H1 (cell line): Measurements from ENCODE around the gene BRK1. TPM values are rescaled to one million over a fixed set of nuclear protein-coding genes. Genes with fewer than 3 reads are reported as not detected.

Experiments
- CTCF ChIA-PET: fragments of 300-600 bp; sonication (Branson Sonifier 250); formaldehyde crosslinking; loops from one replicate; lab custom pipeline; 2021; ENCODE audit not compliant: partially characterized antibody; lab: Charles Lee
- POLR2A ChIA-PET: fragments of 300-600 bp; sonication (Branson Sonifier 250); formaldehyde crosslinking; loops from one replicate; lab custom pipeline; 2021; ENCODE audit warnings: inconsistent platforms; ENCODE audit not compliant: partially characterized antibody; lab: Charles Lee
- DNase-seq, 2 experiments: peaks; one replicate each; pipeline versions ENCODE4 v3.0.0 to v3.0.0-alpha.2; 2010 to 2022; ENCODE audit warnings: low spot score in 2 of 2, low read depth in 1 of 2, mixed read lengths in 1 of 2
- FAIRE-seq: peaks from 2 replicates; lab custom pipeline; 2011; peaks lifted over from hg19 to GRCh38; lab: Jason Lieb, UNC
- H2AFZ ChIP-seq: 2 replicates; pipeline ENCODE4 v1.8.1; 2012; ENCODE audit warnings: low read length, inconsistent platforms
- H2AK5ac ChIP-seq: 2 replicates; pipeline ENCODE4 v1.6.1; 2013; ENCODE audit warnings: low read depth, low read length
- H2BK120ac ChIP-seq: replicated peaks from 2 replicates; pipeline ENCODE3; 2013; ENCODE audit warnings: low read depth, low read length, inconsistent platforms
- H2BK12ac ChIP-seq: 2 replicates; pipeline ENCODE4 v1.6.1; 2013; ENCODE audit warnings: low read depth, low read length
- H2BK15ac ChIP-seq: 2 replicates; pipeline ENCODE4 v1.6.1; 2013; ENCODE audit warnings: low read length
- H2BK20ac ChIP-seq: 2 replicates; pipeline ENCODE4 v1.6.1; 2013; ENCODE audit warnings: low read length
- H2BK5ac ChIP-seq: 2 replicates; pipeline ENCODE4 v1.6.1; 2013; ENCODE audit warnings: low read depth, low read length
- H3K14ac ChIP-seq: 2 replicates; pipeline ENCODE4 v1.6.1; 2013; ENCODE audit warnings: inconsistent platforms; ENCODE audit not compliant: insufficient read length
- H3K18ac ChIP-seq: 2 replicates; pipeline ENCODE4 v1.6.1; 2013; ENCODE audit warnings: low read length; ENCODE audit errors: extremely low read depth
- H3K23ac ChIP-seq: 2 replicates; pipeline ENCODE4 v1.6.1; 2013; ENCODE audit warnings: inconsistent platforms; ENCODE audit not compliant: insufficient read length
- H3K23me2 ChIP-seq: 2 replicates; pipeline ENCODE4 v1.6.1; 2013; ENCODE audit warnings: low read depth, low read length
- H3K27ac ChIP-seq: 2 replicates; pipeline ENCODE4 v1.6.1; 2011; ENCODE audit warnings: low read depth, low read length, inconsistent platforms
- H3K27me3 ChIP-seq, 4 experiments: replicated peaks in 1 of 4; 1 replicate in 1 of 4; 2 replicates in 3 of 4; pipeline versions ENCODE4 v1.6.1 to v1.8.1; 2011 to 2013; ENCODE audit warnings: low read length in 3 of 4, mild to moderate bottlenecking in 3 of 4, inconsistent platforms in 2 of 4, mixed read lengths in 2 of 4, moderate library complexity in 1 of 4; ENCODE audit not compliant: control insufficient read depth in 3 of 4, insufficient read depth in 3 of 4; ENCODE audit errors: extremely low read depth in 1 of 4
- H3K36me3 ChIP-seq, 4 experiments: 2 replicates each; pipeline versions ENCODE4 v1.6.1 to v1.8.1; 2011 to 2013; ENCODE audit warnings: mild to moderate bottlenecking in 4 of 4, low read length in 3 of 4, moderate library complexity in 2 of 4, control low read depth in 1 of 4, inconsistent platforms in 1 of 4; ENCODE audit not compliant: insufficient read depth in 4 of 4, control insufficient read depth in 2 of 4
- H3K4ac ChIP-seq: replicated peaks from 2 replicates; pipeline ENCODE3; 2013; ENCODE audit warnings: low read length, low read depth, mixed read lengths, inconsistent platforms; ENCODE audit not compliant: insufficient read length
- H3K4me1 ChIP-seq, 4 experiments: replicated peaks in 1 of 4; 1 replicate in 1 of 4; 2 replicates in 3 of 4; pipeline versions ENCODE4 v1.6.1 to v1.8.1; 2011 to 2013; ENCODE audit warnings: low read length in 3 of 4, inconsistent platforms in 2 of 4, mixed read lengths in 1 of 4; ENCODE audit not compliant: insufficient read depth in 4 of 4, control insufficient read depth in 3 of 4
- H3K4me2 ChIP-seq, 2 experiments: 2 replicates each; pipeline versions ENCODE4 v1.6.1 to v1.8.1; 2011 to 2013; ENCODE audit warnings: low read depth in 2 of 2, low read length in 2 of 2, control low read depth in 1 of 2, inconsistent platforms in 1 of 2, mild to moderate bottlenecking in 1 of 2; ENCODE audit not compliant: insufficient read depth in 1 of 2
- H3K4me3 ChIP-seq, 4 experiments: fragments of 200-600, 300-600 bp in 1 of 4; sonication (generic), shearing (Covaris generic), sonication (Bioruptor Twin) in 1 of 4; 2 replicates each; pipeline versions ENCODE4 v1.5.1 to v1.8.1; 2011 to 2016; ENCODE audit warnings: low read length in 4 of 4, low read depth in 3 of 4, control low read depth in 2 of 4, inconsistent platforms in 2 of 4, mild to moderate bottlenecking in 2 of 4, mixed read lengths in 1 of 4, moderate library complexity in 1 of 4; ENCODE audit not compliant: insufficient read depth in 2 of 4; ENCODE audit errors: extremely low read depth in 1 of 4
- H3K56ac ChIP-seq: replicated peaks from 2 replicates; pipeline ENCODE3; 2013; ENCODE audit warnings: low read depth, mild to moderate bottlenecking, mixed read lengths, low read length, inconsistent platforms; ENCODE audit not compliant: insufficient read length
- H3K79me1 ChIP-seq: 2 replicates; pipeline ENCODE4 v1.6.1; 2013; ENCODE audit warnings: low read depth, low read length, control low read depth
- H3K79me2 ChIP-seq, 2 experiments: 2 replicates each; pipeline versions ENCODE4 v1.6.1 to v1.8.1; 2012 to 2013; ENCODE audit warnings: low read length in 2 of 2, mild to moderate bottlenecking in 2 of 2, inconsistent platforms in 1 of 2; ENCODE audit not compliant: insufficient read depth in 2 of 2, control insufficient read depth in 1 of 2
- H3K9ac ChIP-seq, 4 experiments: replicated peaks in 1 of 4; 1 replicate in 1 of 4; 2 replicates in 3 of 4; pipeline versions ENCODE4 v1.6.1 to v1.8.1; 2011 to 2013; ENCODE audit warnings: low read depth in 3 of 4, low read length in 3 of 4, control low read depth in 2 of 4, mild to moderate bottlenecking in 2 of 4, moderate library complexity in 2 of 4, inconsistent platforms in 1 of 4; ENCODE audit errors: extremely low read depth in 1 of 4
- H3K9me3 ChIP-seq, 2 experiments: 2 replicates each; pipeline versions ENCODE4 v1.6.1 to v1.8.1; 2012 to 2013; ENCODE audit warnings: mild to moderate bottlenecking in 2 of 2, moderate library complexity in 2 of 2, control low read depth in 1 of 2, inconsistent platforms in 1 of 2, low read depth in 1 of 2, low read length in 1 of 2, mixed read lengths in 1 of 2; ENCODE audit not compliant: insufficient read depth in 2 of 2
- H4K20me1 ChIP-seq, 2 experiments: replicated peaks in 1 of 2; 2 replicates each; pipeline versions ENCODE3 to v1.8.1; 2011 to 2013; ENCODE audit warnings: inconsistent platforms in 2 of 2, low read length in 2 of 2, mild to moderate bottlenecking in 1 of 2; ENCODE audit not compliant: insufficient read depth in 2 of 2, control insufficient read depth in 1 of 2
- H4K5ac ChIP-seq: 2 replicates; pipeline ENCODE4 v1.6.1; 2013; ENCODE audit warnings: low read length, low read depth, mixed read lengths, inconsistent platforms; ENCODE audit not compliant: insufficient read length
- H4K8ac ChIP-seq: 2 replicates; pipeline ENCODE4 v1.8.0; 2013; ENCODE audit warnings: mild to moderate bottlenecking, moderate library complexity, low read length, inconsistent platforms; ENCODE audit not compliant: insufficient read depth; ENCODE audit errors: extremely low read depth
- H4K91ac ChIP-seq: replicated peaks from 2 replicates; pipeline ENCODE3; 2013; ENCODE audit warnings: low read length, mixed read lengths, inconsistent platforms; ENCODE audit not compliant: insufficient read length
- MAFK ChIP-seq: IDR thresholded peaks from 2 replicates; pipeline ENCODE4 v1.6.1; 2012; ENCODE audit warnings: low read depth, mild to moderate bottlenecking, improper control_type of control experiment, low read length
- WGBS, 2 experiments: shearing (Covaris generic) in 1 of 2; methylation state at CpG; one replicate each; pipeline versions ENCODE4 v1.1.6 to v1.1.7; 2013 to 2015; ENCODE audit warnings: low lambda C conversion rate in 2 of 2, mixed read lengths in 2 of 2, inconsistent platforms in 1 of 2, low coverage in 1 of 2, missing lambda C conversion rate in 1 of 2; ENCODE audit not compliant: insufficient replicate concordance in 2 of 2, insufficient coverage in 1 of 2, insufficient read length in 1 of 2; ENCODE audit errors: extremely low coverage in 1 of 2, missing lambda C conversion rate in 1 of 2; 5-methylcytosine and 5-hydroxymethylcytosine counted together
- polyA plus RNA-seq, 7 experiments: library from polyadenylated mRNA; depleted of rRNA in 3 of 7; stranded (reverse) in 5 of 7; unstranded in 2 of 7; fragments of >200 nt in 5 of 7; fragments of 200-250 nt in 2 of 7; gene quantifications; 1 replicate in 5 of 7; 2 replicates in 1 of 7; 4 replicates in 1 of 7; pipeline versions ENCODE4 v1.2.1 to v1.2.3, GENCODE V29; 2011 to 2013; ENCODE audit warnings: missing spikeins in 2 of 7, mixed read lengths in 2 of 7
- total RNA-seq: library from RNA; stranded (reverse); fragmentation: NEBNext Ultra II Directional; extraction: Animal tissue kit (Norgen Biotek cat#: 25700); gene quantifications from 2 replicates; pipeline ENCODE4 v1.2.1, GENCODE V29; 2021

The BRK1 gene
- total and polyA plus RNA-seq, 2 of the 8 experiments (the other 6 are each of a cell fraction or from before 2014, with no cell fraction given), result 137 to 164 TPM

GRCh38 chr3:10157031-10157430 is 41.6 kb downstream of the BRK1 start:
- no peak overlapping the region for H2BK5ac ChIP-seq
- no peak overlapping the region for H3K4me2 ChIP-seq
- H4K20me1 ChIP-seq, result peaks cover 0 to 2% of the 10 kb centered on the region in 2 experiments
- POLR2A ChIA-PET, result no interaction called here
- no peak overlapping the region for H4K8ac ChIP-seq
- H3K4ac ChIP-seq, result no peak overlapping the region
- no peak overlapping the region for H3K23ac ChIP-seq
- no peak overlapping the region for H2BK20ac ChIP-seq
- no peak overlapping the region for H3K56ac ChIP-seq
- CTCF ChIA-PET, result interaction anchor here (1.4 kb wide), 1 partner anchor 8 kb away, joined by 3 read pairs; the partner anchor contains the start of gene IRAK2
- no peak overlapping the region for H2BK120ac ChIP-seq
- no peaks in the 10 kb centered on the region for H3K23me2 ChIP-seq
- H3K27ac ChIP-seq, result no peak overlapping the region
- no peaks in the 10 kb centered on the region for H3K9me3 ChIP-seq
- no peak overlapping the region for H3K9ac ChIP-seq
- H3K14ac ChIP-seq, result no peak overlapping the region
- H2AK5ac ChIP-seq, result no peak overlapping the region
- no peak overlapping the region for H4K5ac ChIP-seq
- DNase-seq, result no peak
- no peaks in the 10 kb centered on the region for H3K79me2 ChIP-seq
- H2BK15ac ChIP-seq, result no peak overlapping the region
- H2BK12ac ChIP-seq, result no peak overlapping the region
- H3K79me1 ChIP-seq, result no peaks in the 10 kb centered on the region
- H4K91ac ChIP-seq, result no peak overlapping the region
- 86% methylated on average over 4 of the region's 4 CpGs; no CpG with 5 or more reads in 1 of the 2 experiments for WGBS, 2 experiments
- H2AFZ ChIP-seq, result no peak overlapping the region
- H3K18ac ChIP-seq, result no peak overlapping the region
- H3K36me3 ChIP-seq, result peaks cover 0 to 5% (median 2%) of the 10 kb centered on the region in 4 experiments; a peak in 2 of 8 replicates
- no peak overlapping the region for H3K4me3 ChIP-seq
- FAIRE-seq, result no peak
- H3K27me3 ChIP-seq, result no peaks in the 10 kb centered on the region; a peak in 1 of 7 replicates
- H3K4me1 ChIP-seq, result no peaks in the 10 kb centered on the region
- no peak for TF ChIP-seq MAFK
